Measurements from ENCODE around the gene LNX1.

Gene LNX1

GRCh38 chr4:53601251-53601764, 10.0 kb upstream of the LNX1 start:
- no peaks in the 10 kb centered on the region for H3K9me3 ChIP-seq (ENCODE audit: control insufficient read depth, low read length)
- H3K27ac ChIP-seq (ENCODE audit: insufficient read depth, low read depth, low read length, poor library complexity, severe bottlenecking): no peak overlapping the region
- H3K4me1 ChIP-seq (ENCODE audit: control insufficient read depth, insufficient read depth, low read length): no peaks in the 10 kb centered on the region
- H3K27me3 ChIP-seq (ENCODE audit: control insufficient read depth, insufficient read depth, low read length, poor library complexity, severe bottlenecking): no peaks in the 10 kb centered on the region
- WGBS, 2 experiments: 78 to 88% methylated on average over 9 of the region's 9 CpGs
- no peaks in the 10 kb centered on the region for H3K36me3 ChIP-seq (ENCODE audit: control insufficient read depth, insufficient read depth, low read length)
- H3K4me3 ChIP-seq (ENCODE audit: insufficient read depth, low read depth, low read length): no peak overlapping the region

GRCh38 chr4:53599632-53600031, 8.3 kb upstream of the LNX1 start:
- WGBS, 2 experiments: 94 to 100% methylated on average over 2 of the region's 2 CpGs
- Histone ChIP-seq H3K4me3 (ENCODE audit: insufficient read depth, low read depth, low read length) (no peak overlapping the region), H3K27ac (ENCODE audit: insufficient read depth, low read depth, low read length, poor library complexity, severe bottlenecking) (no peak overlapping the region)

GRCh38 chr4:53598901-53599300, 7.6 kb upstream of the LNX1 start:
- no peaks in the 10 kb centered on the region for H3K9me3 ChIP-seq (ENCODE audit: control insufficient read depth, low read length)
- H3K4me1 ChIP-seq (ENCODE audit: control insufficient read depth, insufficient read depth, low read length): no peaks in the 10 kb centered on the region
- H3K36me3 ChIP-seq (ENCODE audit: control insufficient read depth, insufficient read depth, low read length): no peaks in the 10 kb centered on the region
- H3K27me3 ChIP-seq (ENCODE audit: control insufficient read depth, insufficient read depth, low read length, poor library complexity, severe bottlenecking): no peaks in the 10 kb centered on the region
- H3K27ac ChIP-seq (ENCODE audit: insufficient read depth, low read depth, low read length, poor library complexity, severe bottlenecking): no peak overlapping the region
- no peak overlapping the region for H3K4me3 ChIP-seq (ENCODE audit: insufficient read depth, low read depth, low read length)

More at GRCh38 chr4:53599632-53600031, 8.3 kb upstream of the LNX1 start:
- Histone ChIP-seq H3K4me1 (ENCODE audit: control insufficient read depth, insufficient read depth, low read length) (no peaks in the 10 kb centered on the region), H3K27me3 (ENCODE audit: control insufficient read depth, insufficient read depth, low read length, poor library complexity, severe bottlenecking) (no peaks in the 10 kb centered on the region), H3K9me3 (ENCODE audit: control insufficient read depth, low read length) (no peaks in the 10 kb centered on the region), H3K36me3 (ENCODE audit: control insufficient read depth, insufficient read depth, low read length) (no peaks in the 10 kb centered on the region)

GRCh38 chr4:53598483-53598882, 7.2 kb upstream of the LNX1 start:
- H3K27me3 ChIP-seq (ENCODE audit: control insufficient read depth, insufficient read depth, low read length, poor library complexity, severe bottlenecking): no peaks in the 10 kb centered on the region
- H3K4me3 ChIP-seq (ENCODE audit: insufficient read depth, low read depth, low read length): no peak overlapping the region
- no peaks in the 10 kb centered on the region for H3K9me3 ChIP-seq (ENCODE audit: control insufficient read depth, low read length)
- H3K27ac ChIP-seq (ENCODE audit: insufficient read depth, low read depth, low read length, poor library complexity, severe bottlenecking): no peak overlapping the region
- H3K36me3 ChIP-seq (ENCODE audit: control insufficient read depth, insufficient read depth, low read length): no peaks in the 10 kb centered on the region
- no peaks in the 10 kb centered on the region for H3K4me1 ChIP-seq (ENCODE audit: control insufficient read depth, insufficient read depth, low read length)
- 95 to 97% methylated on average over 4 of the region's 4 CpGs for WGBS, 2 experiments

GRCh38 chr4:53596901-53597300, 5.6 kb upstream of the LNX1 start:
- H3K27me3 ChIP-seq (ENCODE audit: control insufficient read depth, insufficient read depth, low read length, poor library complexity, severe bottlenecking): no peaks in the 10 kb centered on the region
- H3K9me3 ChIP-seq (ENCODE audit: control insufficient read depth, low read length): no peaks in the 10 kb centered on the region
- 73 to 74% methylated on average over 3 of the region's 3 CpGs for WGBS, 2 experiments
- peaks cover 9% of the 10 kb centered on the region for H3K4me1 ChIP-seq (ENCODE audit: control insufficient read depth, insufficient read depth, low read length)
- no peaks in the 10 kb centered on the region for H3K36me3 ChIP-seq (ENCODE audit: control insufficient read depth, insufficient read depth, low read length)
- no peak overlapping the region for H3K27ac ChIP-seq (ENCODE audit: insufficient read depth, low read depth, low read length, poor library complexity, severe bottlenecking)
- H3K4me3 ChIP-seq (ENCODE audit: insufficient read depth, low read depth, low read length): no peak overlapping the region

GRCh38 chr4:53595834-53596233, 4.5 kb upstream of the LNX1 start:
- H3K4me1 ChIP-seq (ENCODE audit: control insufficient read depth, insufficient read depth, low read length): peaks cover 10% of the 10 kb centered on the region
- no peak overlapping the region for H3K4me3 ChIP-seq (ENCODE audit: insufficient read depth, low read depth, low read length)
- no peaks in the 10 kb centered on the region for H3K9me3 ChIP-seq (ENCODE audit: control insufficient read depth, low read length)
- no peaks in the 10 kb centered on the region for H3K36me3 ChIP-seq (ENCODE audit: control insufficient read depth, insufficient read depth, low read length)
- H3K27ac ChIP-seq (ENCODE audit: insufficient read depth, low read depth, low read length, poor library complexity, severe bottlenecking): no peak overlapping the region
- 82% methylated on average over 2 of the region's 2 CpGs; no CpG with 5 or more reads in 1 of the 2 experiments for WGBS, 2 experiments
- H3K27me3 ChIP-seq (ENCODE audit: control insufficient read depth, insufficient read depth, low read length, poor library complexity, severe bottlenecking): no peaks in the 10 kb centered on the region

GRCh38 chr4:53595204-53595603, 3.9 kb upstream of the LNX1 start:
- H3K4me1 ChIP-seq (ENCODE audit: control insufficient read depth, insufficient read depth, low read length): peaks cover 15% of the 10 kb centered on the region
- no peak overlapping the region for H3K27ac ChIP-seq (ENCODE audit: insufficient read depth, low read depth, low read length, poor library complexity, severe bottlenecking)
- WGBS, 2 experiments: 90 to 92% methylated on average over 3 of the region's 3 CpGs
- no peaks in the 10 kb centered on the region for H3K27me3 ChIP-seq (ENCODE audit: control insufficient read depth, insufficient read depth, low read length, poor library complexity, severe bottlenecking)
- H3K36me3 ChIP-seq (ENCODE audit: control insufficient read depth, insufficient read depth, low read length): no peaks in the 10 kb centered on the region
- H3K4me3 ChIP-seq (ENCODE audit: insufficient read depth, low read depth, low read length): no peak overlapping the region
- H3K9me3 ChIP-seq (ENCODE audit: control insufficient read depth, low read length): no peaks in the 10 kb centered on the region

GRCh38 chr4:53593765-53594164, 2.5 kb upstream of the LNX1 start:
- no peaks in the 10 kb centered on the region for H3K36me3 ChIP-seq (ENCODE audit: control insufficient read depth, insufficient read depth, low read length)
- H3K4me1 ChIP-seq (ENCODE audit: control insufficient read depth, insufficient read depth, low read length): peaks cover 19% of the 10 kb centered on the region
- H3K4me3 ChIP-seq (ENCODE audit: insufficient read depth, low read depth, low read length): no peak overlapping the region
- WGBS, 2 experiments: 78 to 86% methylated on average over 2 of the region's 2 CpGs
- no peaks in the 10 kb centered on the region for H3K27me3 ChIP-seq (ENCODE audit: control insufficient read depth, insufficient read depth, low read length, poor library complexity, severe bottlenecking)
- no peak overlapping the region for H3K27ac ChIP-seq (ENCODE audit: insufficient read depth, low read depth, low read length, poor library complexity, severe bottlenecking)
- no peaks in the 10 kb centered on the region for H3K9me3 ChIP-seq (ENCODE audit: control insufficient read depth, low read length)

GRCh38 chr4:53592686-53593501, 1.6 kb upstream of the LNX1 start:
- Histone ChIP-seq H3K27me3 (ENCODE audit: control insufficient read depth, insufficient read depth, low read length, poor library complexity, severe bottlenecking) (no peaks in the 10 kb centered on the region), H3K9me3 (ENCODE audit: control insufficient read depth, low read length) (no peaks in the 10 kb centered on the region), H3K4me1 (ENCODE audit: control insufficient read depth, insufficient read depth, low read length) (peaks cover 19% of the 10 kb centered on the region), H3K4me3 (ENCODE audit: insufficient read depth, low read depth, low read length) (peak overlapping the region; percentile 24), H3K36me3 (ENCODE audit: control insufficient read depth, insufficient read depth, low read length) (no peaks in the 10 kb centered on the region), H3K27ac (ENCODE audit: insufficient read depth, low read depth, low read length, poor library complexity, severe bottlenecking) (no peak overlapping the region)
- WGBS, 2 experiments: 7 to 10% methylated on average over 17 to 20 of the region's 20 CpGs

GRCh38 chr4:53592122-53592521, 836 bp upstream of the LNX1 start:
- H3K27ac ChIP-seq (ENCODE audit: insufficient read depth, low read depth, low read length, poor library complexity, severe bottlenecking): no peak overlapping the region
- WGBS, 2 experiments: 69 to 76% methylated on average over 8 of the region's 8 CpGs
- no peaks in the 10 kb centered on the region for H3K27me3 ChIP-seq (ENCODE audit: control insufficient read depth, insufficient read depth, low read length, poor library complexity, severe bottlenecking)
- H3K36me3 ChIP-seq (ENCODE audit: control insufficient read depth, insufficient read depth, low read length): no peaks in the 10 kb centered on the region
- H3K4me3 ChIP-seq (ENCODE audit: insufficient read depth, low read depth, low read length): no peak overlapping the region
- no peaks in the 10 kb centered on the region for H3K9me3 ChIP-seq (ENCODE audit: control insufficient read depth, low read length)
- peaks cover 19% of the 10 kb centered on the region for H3K4me1 ChIP-seq (ENCODE audit: control insufficient read depth, insufficient read depth, low read length)
